GM12872 (cell line): ENCODE measurements around the gene INAFM2.

Experiments used
- CTCF ChIP-seq: IDR thresholded peaks from 3 replicates; pipeline ENCODE4 v1.5.1; 2011; ENCODE audit warnings: low read depth, mild to moderate bottlenecking, low read length, moderate library complexity; ENCODE audit not compliant: insufficient read depth

INAFM2 gene

GRCh38 chr15:40325700-40326099 lies 2.2 kb downstream of the INAFM2 start:
- no peak for TF ChIP-seq CTCF

- no peak for TF ChIP-seq CTCF
Measured at GRCh38 chr15:40327457-40327856, 4.0 kb downstream of the INAFM2 start.

DNA sequence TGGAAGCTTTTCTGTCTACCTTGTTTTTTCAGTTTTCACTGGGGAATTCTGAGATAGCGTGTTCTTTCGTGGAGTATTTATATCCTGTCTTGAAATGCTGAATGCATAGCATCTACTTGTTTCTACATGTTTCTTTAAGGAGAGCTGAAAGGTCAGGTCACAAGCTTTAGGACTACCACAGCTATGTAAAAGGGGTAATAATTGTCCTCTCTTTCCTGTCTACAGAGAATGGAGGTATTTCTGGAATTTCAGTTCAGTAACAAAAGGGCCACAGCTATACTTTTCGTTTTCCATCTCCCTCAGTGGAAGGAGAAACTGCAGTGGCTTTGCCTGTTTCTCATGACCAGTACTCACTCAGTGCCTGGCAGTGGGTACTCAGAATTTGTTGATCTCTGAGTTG lies 4.7 kb downstream of the INAFM2 start:
- TF ChIP-seq CTCF: no peak

DNA sequence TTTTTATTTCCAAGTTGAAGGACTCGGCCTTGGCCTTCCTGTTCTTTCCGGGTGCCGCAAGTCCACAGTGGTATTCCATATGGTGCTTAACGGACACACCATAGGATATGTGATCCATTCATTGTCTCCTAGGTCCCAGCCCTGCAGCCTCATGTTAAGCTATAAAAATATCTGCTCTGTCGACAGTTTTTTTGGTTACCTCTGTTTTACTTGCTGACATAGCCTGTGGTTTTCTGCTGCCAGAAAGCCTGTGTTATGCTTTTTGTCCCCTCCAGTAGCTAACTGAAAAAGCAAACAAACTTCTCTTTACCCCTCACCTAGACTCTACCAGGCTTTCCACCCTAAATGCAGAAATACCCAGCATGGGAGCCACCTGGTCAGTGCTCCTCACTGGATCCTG lies 5.3 kb downstream of the INAFM2 start:
- TF ChIP-seq CTCF: no peak

DNA sequence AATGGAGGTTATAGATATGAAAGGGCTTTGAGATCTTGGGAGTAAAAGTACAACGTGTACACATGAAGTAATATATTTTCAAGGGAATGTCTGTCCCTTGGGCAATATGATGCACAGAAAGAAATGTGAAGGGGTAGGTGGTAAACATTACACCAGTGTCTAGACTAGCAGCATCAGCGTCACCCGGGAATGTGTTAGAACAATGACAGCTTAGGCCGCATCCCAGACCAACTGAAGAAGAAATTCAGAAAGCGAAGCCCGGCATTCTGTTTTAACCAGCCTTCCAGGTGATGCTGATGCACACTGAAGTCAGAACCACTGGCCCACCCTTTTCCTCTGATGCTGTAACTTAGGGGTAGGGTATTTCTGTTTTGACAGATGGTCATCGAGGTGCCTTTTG lies 6.3 kb downstream of the INAFM2 start:
- no peak for TF ChIP-seq CTCF

- no peak for TF ChIP-seq CTCF
Measured at GRCh38 chr15:40330368-40330836, 6.9 kb downstream of the INAFM2 start.

GRCh38 chr15:40331026-40331425 lies 7.5 kb downstream of the INAFM2 start:
- TF ChIP-seq CTCF: no peak

DNA sequence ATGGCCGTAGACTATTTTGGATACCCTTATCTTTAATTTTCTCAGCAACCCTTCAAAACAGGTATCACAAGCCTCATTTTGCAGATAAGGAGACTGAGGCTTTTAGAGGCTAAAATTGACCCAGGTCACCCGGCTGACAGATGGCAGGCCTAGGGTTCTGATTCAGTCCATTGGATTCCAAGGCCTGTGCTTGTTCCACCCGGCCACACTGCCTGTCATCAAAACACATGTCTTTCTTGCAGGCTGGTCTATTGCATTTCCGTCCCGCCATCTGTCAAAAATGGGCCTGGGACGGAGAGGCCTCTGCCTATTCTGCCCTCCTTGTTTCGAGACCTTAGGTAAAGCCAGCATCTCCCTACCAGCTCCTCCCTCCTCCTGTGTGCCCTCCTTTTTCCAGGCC lies 8.1 kb downstream of the INAFM2 start:
- TF ChIP-seq CTCF: no peak
